ENCODE results near the gene ACY1.

The ACY1 gene

GRCh38 chr3:51944451-51945021, 38.8 kb upstream of the ACY1 start:
- Histone ChIP-seq H3K9ac (ENCODE audit: low read depth, low read length) (no peak overlapping the region), H3K27me3 (ENCODE audit: insufficient read depth, low read length, poor library complexity) (no peaks in the 10 kb centered on the region), H3K4me3 (ENCODE audit: low read depth in 1 of 2, low read length in 2 of 2) (no peak overlapping the region), H3K4me2 (ENCODE audit: insufficient read depth, low read length) (no peak overlapping the region), H3K27ac (ENCODE audit: low read length) (no peak overlapping the region), H4K20me1 (ENCODE audit: insufficient read depth, low read length) (peaks cover 2% of the 10 kb centered on the region; the same call in 1 of the 2 replicates), H3K36me3 (ENCODE audit: insufficient read depth, low read length) (no peaks in the 10 kb centered on the region; the same call in 1 of the 2 replicates), H3K4me1 (ENCODE audit: insufficient read depth, low read length) (peaks cover 33% of the 10 kb centered on the region), H2AFZ (ENCODE audit: low read depth, low read length) (no peak overlapping the region), H3K9me3 (ENCODE audit: insufficient read depth, low read length, severe bottlenecking) (no peaks in the 10 kb centered on the region), H3K79me2 (ENCODE audit: insufficient read depth, low read length) (peaks cover 25% of the 10 kb centered on the region)
- ATAC-seq (ENCODE audit: insufficient read depth, low read depth), result no peak
- no peak for DNase-seq
- TF ChIP-seq, protein P1, sequence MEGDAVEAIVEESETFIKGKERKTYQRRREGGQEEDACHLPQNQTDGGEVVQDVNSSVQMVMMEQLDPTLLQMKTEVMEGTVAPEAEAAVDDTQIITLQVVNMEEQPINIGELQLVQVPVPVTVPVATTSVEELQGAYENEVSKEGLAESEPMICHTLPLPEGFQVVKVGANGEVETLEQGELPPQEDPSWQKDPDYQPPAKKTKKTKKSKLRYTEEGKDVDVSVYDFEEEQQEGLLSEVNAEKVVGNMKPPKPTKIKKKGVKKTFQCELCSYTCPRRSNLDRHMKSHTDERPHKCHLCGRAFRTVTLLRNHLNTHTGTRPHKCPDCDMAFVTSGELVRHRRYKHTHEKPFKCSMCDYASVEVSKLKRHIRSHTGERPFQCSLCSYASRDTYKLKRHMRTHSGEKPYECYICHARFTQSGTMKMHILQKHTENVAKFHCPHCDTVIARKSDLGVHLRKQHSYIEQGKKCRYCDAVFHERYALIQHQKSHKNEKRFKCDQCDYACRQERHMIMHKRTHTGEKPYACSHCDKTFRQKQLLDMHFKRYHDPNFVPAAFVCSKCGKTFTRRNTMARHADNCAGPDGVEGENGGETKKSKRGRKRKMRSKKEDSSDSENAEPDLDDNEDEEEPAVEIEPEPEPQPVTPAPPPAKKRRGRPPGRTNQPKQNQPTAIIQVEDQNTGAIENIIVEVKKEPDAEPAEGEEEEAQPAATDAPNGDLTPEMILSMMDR (IDR thresholded peaks at IDR 0.05; ENCODE audit: borderline replicate concordance, extremely low read depth, low read length, poor library complexity, severe bottlenecking), result no peak
- no peak for TF ChIP-seq EZH2 (IDR thresholded peaks at IDR 0.05; ENCODE audit: borderline replicate concordance, low read depth, low read length, severe bottlenecking)

GRCh38 chr3:51945031-51945840, 38.1 kb upstream of the ACY1 start:
- H3K79me2 ChIP-seq (ENCODE audit: insufficient read depth, low read length), result peaks cover 18% of the 10 kb centered on the region
- TF ChIP-seq, protein P1 (IDR thresholded peaks at IDR 0.05; ENCODE audit: borderline replicate concordance, extremely low read depth, low read length, poor library complexity, severe bottlenecking), result no peak
- TF ChIP-seq EZH2 (IDR thresholded peaks at IDR 0.05; ENCODE audit: borderline replicate concordance, low read depth, low read length, severe bottlenecking), result no peak
- no peak overlapping the region for H2AFZ ChIP-seq (ENCODE audit: low read depth, low read length)
- H3K27me3 ChIP-seq (ENCODE audit: insufficient read depth, low read length, poor library complexity), result no peaks in the 10 kb centered on the region
- H3K4me3 ChIP-seq (ENCODE audit: low read depth in 1 of 2, low read length in 2 of 2), result no peak overlapping the region
- no peak overlapping the region for H3K27ac ChIP-seq (ENCODE audit: low read length)
- H3K36me3 ChIP-seq (ENCODE audit: insufficient read depth, low read length), result no peaks in the 10 kb centered on the region; the same call in 1 of the 2 replicates
- no peaks in the 10 kb centered on the region for H3K9me3 ChIP-seq (ENCODE audit: insufficient read depth, low read length, severe bottlenecking)
- no peak overlapping the region for H3K4me2 ChIP-seq (ENCODE audit: insufficient read depth, low read length)
- peaks cover 2% of the 10 kb centered on the region; the same call in 1 of the 2 replicates for H4K20me1 ChIP-seq (ENCODE audit: insufficient read depth, low read length)
- peaks cover 26% of the 10 kb centered on the region for H3K4me1 ChIP-seq (ENCODE audit: insufficient read depth, low read length)
- DNase-seq (no peak), ATAC-seq (ENCODE audit: insufficient read depth, low read depth) (no peak)
- H3K9ac ChIP-seq (ENCODE audit: low read depth, low read length), result no peak overlapping the region

- Histone ChIP-seq H3K9me3 (ENCODE audit: insufficient read depth, low read length, severe bottlenecking) (no peaks in the 10 kb centered on the region), H3K36me3 (ENCODE audit: insufficient read depth, low read length) (no peaks in the 10 kb centered on the region; the same call in 1 of the 2 replicates), H3K4me2 (ENCODE audit: insufficient read depth, low read length) (no peak overlapping the region), H3K79me2 (ENCODE audit: insufficient read depth, low read length) (peaks cover 9% of the 10 kb centered on the region), H4K20me1 (ENCODE audit: insufficient read depth, low read length) (no peaks in the 10 kb centered on the region; the same call in 1 of the 2 replicates), H3K27ac (ENCODE audit: low read length) (no peak overlapping the region), H3K27me3 (ENCODE audit: insufficient read depth, low read length, poor library complexity) (no peaks in the 10 kb centered on the region), H3K9ac (ENCODE audit: low read depth, low read length) (no peak overlapping the region), H3K4me1 (ENCODE audit: insufficient read depth, low read length) (peaks cover 17% of the 10 kb centered on the region), H3K4me3 (ENCODE audit: low read depth in 1 of 2, low read length in 2 of 2) (no peak overlapping the region), H2AFZ (ENCODE audit: low read depth, low read length) (no peak overlapping the region)
- TF ChIP-seq, protein P1 (IDR thresholded peaks at IDR 0.05; ENCODE audit: borderline replicate concordance, extremely low read depth, low read length, poor library complexity, severe bottlenecking), result no peak
- no peak for TF ChIP-seq EZH2 (IDR thresholded peaks at IDR 0.05; ENCODE audit: borderline replicate concordance, low read depth, low read length, severe bottlenecking)
- ATAC-seq (ENCODE audit: insufficient read depth, low read depth) (no peak), DNase-seq (no peak)
These were observed 37.2 kb upstream of the ACY1 start for GRCh38 chr3:51945926-51946705.

Data from DND-41 (cell line).